CD4-positive, CD25-positive, alpha-beta regulatory T cell (primary cell): ENCODE measurements around the gene TMEM132E. TPM values are rescaled to one million over a fixed set of nuclear protein-coding genes. Genes with fewer than 3 reads are reported as not detected.

Experiments used
- ATAC-seq, 2 donors: fragments of 150-1000 bp; cut with Tn5 transposase; one replicate each; pipeline ENCODE4 v1.10.0; 2021; ENCODE audit warnings: low read depth in 2 of 2, moderate number of reproducible peaks in 2 of 2, moderate library complexity in 1 of 2
- DNase-seq, 3 donors: peaks; one replicate each; pipeline versions ENCODE4 v3.0.0 to v3.0.0-alpha.2; 2012 to 2022; ENCODE audit warnings: mixed read lengths in 1 of 3
- H3K27ac ChIP-seq: one replicate; pipeline ENCODE4 v1.7.0; 2013; ENCODE audit warnings: mild to moderate bottlenecking, low read length; ENCODE audit not compliant: insufficient read depth, poor library complexity, severe bottlenecking
- H3K27me3 ChIP-seq: one replicate; pipeline ENCODE4 v1.7.0; 2013; ENCODE audit warnings: low read length; ENCODE audit not compliant: control insufficient read depth, insufficient read depth
- H3K36me3 ChIP-seq: one replicate; pipeline ENCODE4 v1.7.0; 2013; ENCODE audit warnings: mild to moderate bottlenecking, low read length, moderate library complexity; ENCODE audit not compliant: control insufficient read depth, insufficient read depth
- H3K4me1 ChIP-seq: 2 replicates; pipeline ENCODE4 v1.7.0; 2013; ENCODE audit warnings: mild to moderate bottlenecking, low read length; ENCODE audit not compliant: insufficient read depth, control insufficient read depth, poor library complexity, severe bottlenecking
- H3K4me3 ChIP-seq: one replicate; pipeline ENCODE4 v1.7.0; 2013; ENCODE audit warnings: low read depth, mild to moderate bottlenecking, low read length, moderate library complexity
- H3K9me3 ChIP-seq, 2 experiments: 1 replicate in 1 of 2; 2 replicates in 1 of 2; pipeline ENCODE4 v1.7.0; 2013; ENCODE audit warnings: low read length in 2 of 2, mild to moderate bottlenecking in 1 of 2, moderate library complexity in 1 of 2; ENCODE audit not compliant: control insufficient read depth in 2 of 2
- H3K27ac Mint-ChIP-seq, 3 donors: one replicate each; pipeline ENCODE4 v1.8.0; 2020 to 2022; ENCODE audit warnings: mild to moderate bottlenecking in 3 of 3, mixed read lengths in 3 of 3, moderate library complexity in 2 of 3
- H3K27me3 Mint-ChIP-seq: one replicate; pipeline ENCODE4 v1.8.0; 2022; ENCODE audit warnings: mild to moderate bottlenecking, mixed read lengths
- H3K36me3 Mint-ChIP-seq: one replicate; pipeline ENCODE4 v1.8.0; 2020; ENCODE audit warnings: mixed read lengths
- H3K4me1 Mint-ChIP-seq, 4 donors: one replicate each; pipeline ENCODE4 v1.8.0; 2020 to 2022; ENCODE audit warnings: mixed read lengths in 4 of 4, mild to moderate bottlenecking in 1 of 4
- H3K4me3 Mint-ChIP-seq, 4 donors: one replicate each; pipeline ENCODE4 v1.8.0; 2020 to 2022; ENCODE audit warnings: mild to moderate bottlenecking in 4 of 4, mixed read lengths in 4 of 4, moderate library complexity in 3 of 4
- H3K9me3 Mint-ChIP-seq, 7 donors: one replicate each; pipeline ENCODE4 v1.8.0; 2020 to 2022; ENCODE audit warnings: mixed read lengths in 7 of 7, mild to moderate bottlenecking in 3 of 7, moderate library complexity in 2 of 7
- polyA plus RNA-seq, 4 donors: library from polyadenylated mRNA; unstranded; fragments of 300-500 nt; fragmentation: Illumina TruSeq; gene quantifications; one replicate each; pipeline ENCODE4 v1.2.3, GENCODE V29; 2021
- total RNA-seq: library from RNA; stranded (reverse); gene quantifications from one replicate; pipeline ENCODE4 v1.2.3, GENCODE V29; 2022

Gene TMEM132E
- total and polyA plus RNA-seq, 5 donors from 2014 or later, result 0.06 to 0.55 (median 0.25) TPM; not detected in 1

- Mint-ChIP-seq H3K4me1 (no peaks in the 10 kb centered on the region), H3K27me3 (peaks cover 10% of the 10 kb centered on the region), H3K9me3 (peaks cover 0 to 2% (median 0%) of the 10 kb centered on the region in 7 donors), H3K36me3 (no peaks in the 10 kb centered on the region), H3K4me3 (no peak overlapping the region), H3K27ac (no peak overlapping the region)
- Histone ChIP-seq H3K9me3 (no peaks in the 10 kb centered on the region), H3K27me3 (peaks cover 14% of the 10 kb centered on the region), H3K27ac (no peak overlapping the region), H3K4me3 (no peak overlapping the region), H3K36me3 (no peaks in the 10 kb centered on the region), H3K4me1 (no peaks in the 10 kb centered on the region)
- ATAC-seq (no peak), DNase-seq (no peak)
Observed at GRCh38 chr17:34565713-34566112, 13.7 kb upstream of the TMEM132E start.

- no peaks in the 10 kb centered on the region for H3K36me3 ChIP-seq
- Mint-ChIP-seq H3K36me3 (no peaks in the 10 kb centered on the region), H3K27me3 (peaks cover 10% of the 10 kb centered on the region), H3K9me3 (peaks cover 0 to 2% (median 0%) of the 10 kb centered on the region in 7 donors), H3K4me3 (no peak overlapping the region), H3K27ac (no peak overlapping the region), H3K4me1 (no peaks in the 10 kb centered on the region)
- H3K27me3 ChIP-seq, result peaks cover 14% of the 10 kb centered on the region
- H3K27ac ChIP-seq, result no peak overlapping the region
- H3K9me3 ChIP-seq, result no peaks in the 10 kb centered on the region
- no peak for ATAC-seq
- no peak overlapping the region for H3K4me3 ChIP-seq
- no peaks in the 10 kb centered on the region for H3K4me1 ChIP-seq
- no peak for DNase-seq
Observed at GRCh38 chr17:34566201-34566600, 13.2 kb upstream of the TMEM132E start.

- no peaks in the 10 kb centered on the region for H3K9me3 ChIP-seq
- ATAC-seq, result no peak
- H3K27me3 Mint-ChIP-seq, result peaks cover 10% of the 10 kb centered on the region
- no peak overlapping the region for H3K4me3 Mint-ChIP-seq
- peaks cover 14% of the 10 kb centered on the region for H3K27me3 ChIP-seq
- H3K9me3 Mint-ChIP-seq, result peaks cover 0 to 2% (median 0%) of the 10 kb centered on the region in 7 donors
- no peak overlapping the region for H3K4me3 ChIP-seq
- DNase-seq, result no peak
- H3K36me3 ChIP-seq, result no peaks in the 10 kb centered on the region
- no peak overlapping the region for H3K27ac Mint-ChIP-seq
- H3K4me1 Mint-ChIP-seq, result no peaks in the 10 kb centered on the region
- H3K4me1 ChIP-seq, result no peaks in the 10 kb centered on the region
- H3K36me3 Mint-ChIP-seq, result no peaks in the 10 kb centered on the region
- H3K27ac ChIP-seq, result no peak overlapping the region
Observed at GRCh38 chr17:34566873-34567272, 12.5 kb upstream of the TMEM132E start.

- Mint-ChIP-seq H3K4me3 (no peak overlapping the region), H3K36me3 (no peaks in the 10 kb centered on the region), H3K9me3 (peaks cover 0 to 2% (median 0%) of the 10 kb centered on the region in 7 donors), H3K4me1 (no peaks in the 10 kb centered on the region), H3K27ac (no peak overlapping the region), H3K27me3 (peaks cover 14% of the 10 kb centered on the region)
- peaks cover 17% of the 10 kb centered on the region for H3K27me3 ChIP-seq
- ATAC-seq (no peak), DNase-seq (no peak)
- H3K27ac ChIP-seq, result no peak overlapping the region
- H3K4me1 ChIP-seq, result no peaks in the 10 kb centered on the region
- no peaks in the 10 kb centered on the region for H3K36me3 ChIP-seq
- H3K9me3 ChIP-seq, result no peaks in the 10 kb centered on the region
- no peak overlapping the region for H3K4me3 ChIP-seq
Observed at GRCh38 chr17:34567691-34568465, 11.5 kb upstream of the TMEM132E start.

GRCh38 chr17:34568953-34569352 lies 10.4 kb upstream of the TMEM132E start:
- no peaks in the 10 kb centered on the region for H3K4me1 ChIP-seq
- H3K9me3 ChIP-seq, result no peaks in the 10 kb centered on the region
- DNase-seq (no peak), ATAC-seq (no peak)
- Mint-ChIP-seq H3K36me3 (no peaks in the 10 kb centered on the region), H3K9me3 (peaks cover 0 to 2% (median 0%) of the 10 kb centered on the region in 7 donors), H3K4me1 (no peaks in the 10 kb centered on the region), H3K27ac (no peak overlapping the region), H3K27me3 (peaks cover 19% of the 10 kb centered on the region), H3K4me3 (no peak overlapping the region)
- no peak overlapping the region for H3K27ac ChIP-seq
- H3K27me3 ChIP-seq, result peaks cover 6% of the 10 kb centered on the region
- no peak overlapping the region for H3K4me3 ChIP-seq
- H3K36me3 ChIP-seq, result no peaks in the 10 kb centered on the region

GRCh38 chr17:34569591-34569990 lies 9.8 kb upstream of the TMEM132E start:
- Histone ChIP-seq H3K27ac (no peak overlapping the region), H3K27me3 (peaks cover 3% of the 10 kb centered on the region), H3K9me3 (no peaks in the 10 kb centered on the region), H3K4me1 (no peaks in the 10 kb centered on the region), H3K36me3 (no peaks in the 10 kb centered on the region), H3K4me3 (no peak overlapping the region)
- no peak for ATAC-seq
- H3K36me3 Mint-ChIP-seq, result no peaks in the 10 kb centered on the region
- DNase-seq, result no peak
- peaks cover 24% of the 10 kb centered on the region for H3K27me3 Mint-ChIP-seq
- H3K27ac Mint-ChIP-seq, result no peak overlapping the region
- no peaks in the 10 kb centered on the region for H3K4me1 Mint-ChIP-seq
- peaks cover 0 to 2% (median 0%) of the 10 kb centered on the region in 7 donors for H3K9me3 Mint-ChIP-seq
- no peak overlapping the region for H3K4me3 Mint-ChIP-seq

GRCh38 chr17:34570506-34570905 lies 8.9 kb upstream of the TMEM132E start:
- Mint-ChIP-seq H3K27ac (no peak overlapping the region), H3K36me3 (no peaks in the 10 kb centered on the region), H3K4me3 (no peak overlapping the region), H3K9me3 (peaks cover 0 to 2% (median 0%) of the 10 kb centered on the region in 7 donors), H3K27me3 (peaks cover 34% of the 10 kb centered on the region), H3K4me1 (no peaks in the 10 kb centered on the region)
- Histone ChIP-seq H3K4me3 (no peak overlapping the region), H3K27ac (no peak overlapping the region), H3K4me1 (no peaks in the 10 kb centered on the region), H3K9me3 (no peaks in the 10 kb centered on the region), H3K27me3 (peaks cover 3% of the 10 kb centered on the region), H3K36me3 (no peaks in the 10 kb centered on the region)
- ATAC-seq, result no peak
- no peak for DNase-seq
